Upper lobe of left lung (tissue), 4 donors: ENCODE results near the gene CD24.

ENCODE experiments used
- EP300 ChIP-seq, 4 donors: sonication (generic); formaldehyde crosslinking; IDR thresholded peaks; one replicate each; pipeline ENCODE4 v1.5.1; 2017; ENCODE audit warnings: antibody characterized with exemption in 4 of 4, control low read depth in 2 of 4
- POLR2A ChIP-seq, 4 donors: fragments of 450-650 bp; IDR thresholded peaks; one replicate each; pipeline ENCODE4 v1.5.1; 2016 to 2017; ENCODE audit warnings: antibody characterized with exemption in 4 of 4, mild to moderate bottlenecking in 2 of 4
- POLR2AphosphoS5 ChIP-seq, 2 donors: sonication (generic); formaldehyde crosslinking; IDR thresholded peaks; one replicate each; pipeline ENCODE4 v1.5.1; 2017; ENCODE audit warnings: antibody characterized with exemption in 2 of 2
- TF ChIP-seq, protein P1 (sequence below), 6 experiments: fragments of 450-650 bp in 4 of 6; fragments of 200-600 bp in 2 of 6; sonication (generic) in 2 of 6; IDR thresholded peaks; one replicate each; pipeline ENCODE4 v1.5.1; 2016 to 2019; ENCODE audit warnings: antibody characterized with exemption in 6 of 6

DNA sequence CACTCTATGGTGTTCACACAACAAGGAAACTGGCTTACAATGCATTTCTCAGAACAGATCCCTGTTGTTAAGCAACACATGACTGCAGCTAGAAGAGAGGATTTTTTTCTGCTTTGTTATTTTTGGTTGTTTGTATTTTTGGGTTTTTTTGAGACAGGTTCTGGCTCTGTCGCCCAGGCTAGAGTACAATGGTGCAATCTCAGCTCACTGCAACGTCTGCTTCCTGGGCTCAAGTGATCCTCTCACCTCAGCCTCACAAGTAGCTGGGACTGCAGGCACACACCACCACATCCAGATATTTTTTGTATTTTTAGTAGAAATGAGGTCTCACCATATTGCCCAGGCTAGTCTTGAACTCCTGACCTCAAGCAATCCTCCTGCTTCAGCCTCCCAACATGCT, 12.7 kb downstream of the CD24 start:
- no peak for TF ChIP-seq POLR2AphosphoS5 (IDR thresholded peaks at IDR 0.05)
- TF ChIP-seq, protein P1, sequence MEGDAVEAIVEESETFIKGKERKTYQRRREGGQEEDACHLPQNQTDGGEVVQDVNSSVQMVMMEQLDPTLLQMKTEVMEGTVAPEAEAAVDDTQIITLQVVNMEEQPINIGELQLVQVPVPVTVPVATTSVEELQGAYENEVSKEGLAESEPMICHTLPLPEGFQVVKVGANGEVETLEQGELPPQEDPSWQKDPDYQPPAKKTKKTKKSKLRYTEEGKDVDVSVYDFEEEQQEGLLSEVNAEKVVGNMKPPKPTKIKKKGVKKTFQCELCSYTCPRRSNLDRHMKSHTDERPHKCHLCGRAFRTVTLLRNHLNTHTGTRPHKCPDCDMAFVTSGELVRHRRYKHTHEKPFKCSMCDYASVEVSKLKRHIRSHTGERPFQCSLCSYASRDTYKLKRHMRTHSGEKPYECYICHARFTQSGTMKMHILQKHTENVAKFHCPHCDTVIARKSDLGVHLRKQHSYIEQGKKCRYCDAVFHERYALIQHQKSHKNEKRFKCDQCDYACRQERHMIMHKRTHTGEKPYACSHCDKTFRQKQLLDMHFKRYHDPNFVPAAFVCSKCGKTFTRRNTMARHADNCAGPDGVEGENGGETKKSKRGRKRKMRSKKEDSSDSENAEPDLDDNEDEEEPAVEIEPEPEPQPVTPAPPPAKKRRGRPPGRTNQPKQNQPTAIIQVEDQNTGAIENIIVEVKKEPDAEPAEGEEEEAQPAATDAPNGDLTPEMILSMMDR (IDR thresholded peaks at IDR 0.05): no peak
- no peak for TF ChIP-seq POLR2A (IDR thresholded peaks at IDR 0.05)
- no peak for TF ChIP-seq EP300 (IDR thresholded peaks at IDR 0.05)
